ENCODE measurements around the gene ABHD12.

ABHD12 gene

GRCh38 chr20:25287631-25288290 is 102.9 kb downstream of the ABHD12 start:
- peak overlapping the region in 1 of 2 donors; percentile 54 for H3K27ac Mint-ChIP-seq
- ATAC-seq, result no peak

GRCh38 chr20:25286917-25287316 is 103.7 kb downstream of the ABHD12 start:
- DNase-seq, result no peak
- Mint-ChIP-seq H3K4me3 (no peak overlapping the region), H3K27ac (no peak overlapping the region), H3K4me1 (peaks cover 5% of the 10 kb centered on the region), H3K9me3 (no peaks in the 10 kb centered on the region), H3K27me3 (no peaks in the 10 kb centered on the region)
- ATAC-seq, result no peak

More at GRCh38 chr20:25287631-25288290, 102.9 kb downstream of the ABHD12 start:
- no peak for DNase-seq
- H3K4me1 Mint-ChIP-seq, result peaks cover 5% of the 10 kb centered on the region
- no peak overlapping the region for H3K4me3 Mint-ChIP-seq
- no peaks in the 10 kb centered on the region for H3K27me3 Mint-ChIP-seq
- no peaks in the 10 kb centered on the region for H3K9me3 Mint-ChIP-seq

GRCh38 chr20:25285856-25286798 is 104.5 kb downstream of the ABHD12 start:
- no peak overlapping the region for H3K27ac Mint-ChIP-seq
- no peak overlapping the region for H3K4me3 Mint-ChIP-seq
- no peaks in the 10 kb centered on the region for H3K9me3 Mint-ChIP-seq

GRCh38 chr20:25285091-25285647 is 105.5 kb downstream of the ABHD12 start:
- Mint-ChIP-seq H3K27me3 (no peaks in the 10 kb centered on the region), H3K9me3 (no peaks in the 10 kb centered on the region), H3K27ac (peak overlapping the region in 1 of 2 donors; percentile 83), H3K4me3 (no peak overlapping the region), H3K4me1 (peaks cover 5% of the 10 kb centered on the region)
- no peak for DNase-seq
- no peak for ATAC-seq

More at GRCh38 chr20:25285856-25286798, 104.5 kb downstream of the ABHD12 start:
- ATAC-seq, result no peak
- Mint-ChIP-seq H3K27me3 (no peaks in the 10 kb centered on the region), H3K4me1 (peaks cover 5% of the 10 kb centered on the region)
- DNase-seq, result no peak

GRCh38 chr20:25284131-25284601 is 106.5 kb downstream of the ABHD12 start:
- no peaks in the 10 kb centered on the region for H3K9me3 Mint-ChIP-seq
- H3K27me3 Mint-ChIP-seq, result no peaks in the 10 kb centered on the region
- no peak for DNase-seq
- H3K4me1 Mint-ChIP-seq, result peaks cover 5% of the 10 kb centered on the region
- peak overlapping the region in 1 of 2 donors; percentile 5 for H3K27ac Mint-ChIP-seq
- ATAC-seq, result no peak
- H3K4me3 Mint-ChIP-seq, result no peak overlapping the region

GRCh38 chr20:25283221-25283951 is 107.2 kb downstream of the ABHD12 start:
- ATAC-seq (no peak), DNase-seq (no peak)
- H3K9me3 Mint-ChIP-seq, result no peaks in the 10 kb centered on the region
- H3K27ac Mint-ChIP-seq, result peak overlapping the region; percentile 5 to 62
- peaks cover 2% of the 10 kb centered on the region for H3K4me1 Mint-ChIP-seq
- H3K4me3 Mint-ChIP-seq, result no peak overlapping the region
- H3K27me3 Mint-ChIP-seq, result no peaks in the 10 kb centered on the region

GRCh38 chr20:25282796-25283195 is 107.8 kb downstream of the ABHD12 start:
- Mint-ChIP-seq H3K4me1 (no peaks in the 10 kb centered on the region), H3K4me3 (no peak overlapping the region), H3K27ac (peak overlapping the region in 1 of 2 donors; percentile 48), H3K9me3 (no peaks in the 10 kb centered on the region), H3K27me3 (no peaks in the 10 kb centered on the region)
- ATAC-seq (no peak), DNase-seq (no peak)

- Mint-ChIP-seq H3K4me1 (no peaks in the 10 kb centered on the region), H3K27ac (peak overlapping the region in 1 of 2 donors; percentile 48)
These were observed 108.4 kb downstream of the ABHD12 start for GRCh38 chr20:25282034-25282781.

GRCh38 chr20:25281541-25281991 is 109.1 kb downstream of the ABHD12 start:
- DNase-seq (no peak), ATAC-seq (no peak)
- H3K9me3 Mint-ChIP-seq, result no peaks in the 10 kb centered on the region
- no peak overlapping the region for H3K4me3 Mint-ChIP-seq
- H3K27ac Mint-ChIP-seq, result no peak overlapping the region
- H3K27me3 Mint-ChIP-seq, result no peaks in the 10 kb centered on the region
- H3K4me1 Mint-ChIP-seq, result no peaks in the 10 kb centered on the region

More at GRCh38 chr20:25282034-25282781, 108.4 kb downstream of the ABHD12 start:
- Mint-ChIP-seq H3K27me3 (no peaks in the 10 kb centered on the region), H3K4me3 (no peak overlapping the region), H3K9me3 (no peaks in the 10 kb centered on the region)
- ATAC-seq (no peak), DNase-seq (no peak)

GRCh38 chr20:25280574-25281535 is 109.8 kb downstream of the ABHD12 start:
- DNase-seq (no peak), ATAC-seq (no peak)
- H3K4me1 Mint-ChIP-seq, result peaks cover under 1% of the 10 kb centered on the region
- no peaks in the 10 kb centered on the region for H3K27me3 Mint-ChIP-seq
- H3K9me3 Mint-ChIP-seq, result no peaks in the 10 kb centered on the region
- peak overlapping the region in 1 of 2 donors; percentile 34 for H3K27ac Mint-ChIP-seq
- no peak overlapping the region for H3K4me3 Mint-ChIP-seq

- DNase-seq (no peak), ATAC-seq (no peak)
- Mint-ChIP-seq H3K4me3 (no peak overlapping the region), H3K27ac (peak overlapping the region in 1 of 2 donors; percentile 34), H3K9me3 (no peaks in the 10 kb centered on the region), H3K27me3 (no peaks in the 10 kb centered on the region), H3K4me1 (peaks cover 8% of the 10 kb centered on the region)
These were observed 110.5 kb downstream of the ABHD12 start for GRCh38 chr20:25280051-25280573.

- H3K27ac Mint-ChIP-seq, result no peak overlapping the region
- no peaks in the 10 kb centered on the region for H3K27me3 Mint-ChIP-seq
- no peaks in the 10 kb centered on the region for H3K9me3 Mint-ChIP-seq
- ATAC-seq (no peak), DNase-seq (no peak)
- no peak overlapping the region for H3K4me3 Mint-ChIP-seq
- H3K4me1 Mint-ChIP-seq, result peaks cover 9% of the 10 kb centered on the region
These were observed 111.2 kb downstream of the ABHD12 start for GRCh38 chr20:25279403-25279802.

- no peaks in the 10 kb centered on the region for H3K9me3 Mint-ChIP-seq
- H3K27ac Mint-ChIP-seq, result no peak overlapping the region
- no peak for ATAC-seq
- peaks cover 9% of the 10 kb centered on the region for H3K4me1 Mint-ChIP-seq
- H3K27me3 Mint-ChIP-seq, result no peaks in the 10 kb centered on the region
- H3K4me3 Mint-ChIP-seq, result no peak overlapping the region
- DNase-seq, result no peak
These were observed 111.8 kb downstream of the ABHD12 start for GRCh38 chr20:25278636-25279361.

Measured in stimulated activated naive CD8-positive, alpha-beta T cell treated with anti-CD3 and anti-CD28 coated beads, Interleukin-15, amount 100 ng/mL, for 72 hours (primary cell).